GM13977 (cell line): ENCODE measurements around the gene MYBPH.

Experiments
- DNase-seq: peaks from one replicate; pipeline ENCODE4 v3.0.0; 2012; ENCODE audit warnings: low spot score
- in situ Hi-C: fragments of 300-500 bp; cut with MboI; formaldehyde crosslinking; loops from one replicate; pipeline ENCODE4 v1.12.0; 2022; ENCODE audit warnings: low sequenced_read_pairs, low pct_unique_long_range_greater_than_20kb, mixed read lengths, inconsistent platforms; ENCODE audit not compliant: unreplicated experiment
- TF ChIP-seq, protein P1 (sequence below): IDR thresholded peaks from 2 replicates; pipeline ENCODE4 v1.5.1; 2012; ENCODE audit warnings: mild to moderate bottlenecking, control low read depth; ENCODE audit not compliant: insufficient read depth; ENCODE audit errors: extremely low read depth, missing control alignments

The MYBPH gene

DNA sequence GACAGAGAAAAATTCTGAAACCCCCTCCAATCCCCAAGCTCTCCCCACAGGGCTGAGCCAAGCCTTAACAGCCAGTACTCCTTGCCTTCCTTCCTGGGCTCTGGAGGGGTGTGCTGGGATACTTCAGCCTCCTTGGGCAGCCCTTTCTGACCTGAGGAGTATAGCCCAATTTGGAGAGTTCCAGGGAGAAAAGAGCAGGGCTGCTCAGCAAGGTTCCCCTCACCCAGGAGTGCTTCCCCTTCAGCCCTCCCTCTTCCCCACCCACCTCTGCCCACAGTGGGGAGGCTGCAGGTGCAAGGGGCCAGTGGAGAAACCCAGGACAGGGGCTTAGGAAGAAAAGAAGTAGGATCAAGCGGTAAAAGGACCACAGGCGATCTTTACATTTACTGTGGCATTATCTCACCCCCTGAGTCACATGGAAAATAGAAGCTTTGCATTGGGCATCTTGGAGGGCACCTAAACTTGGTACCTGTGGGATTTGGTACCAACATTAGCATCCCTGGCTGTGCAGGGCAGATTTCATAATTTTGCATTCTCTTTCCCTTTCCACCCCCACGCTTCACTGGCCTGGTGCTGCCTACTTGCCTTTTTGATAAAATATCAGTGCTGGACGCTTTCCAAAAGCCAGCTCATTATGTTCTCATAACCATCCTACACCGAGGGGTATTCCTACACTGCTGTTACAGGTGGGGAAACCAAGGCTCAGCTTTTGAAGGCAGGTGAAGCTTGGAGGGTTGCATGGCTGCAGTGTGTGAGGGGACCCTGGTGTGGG, 50.9 kb downstream of the MYBPH start:
- TF ChIP-seq, protein P1, sequence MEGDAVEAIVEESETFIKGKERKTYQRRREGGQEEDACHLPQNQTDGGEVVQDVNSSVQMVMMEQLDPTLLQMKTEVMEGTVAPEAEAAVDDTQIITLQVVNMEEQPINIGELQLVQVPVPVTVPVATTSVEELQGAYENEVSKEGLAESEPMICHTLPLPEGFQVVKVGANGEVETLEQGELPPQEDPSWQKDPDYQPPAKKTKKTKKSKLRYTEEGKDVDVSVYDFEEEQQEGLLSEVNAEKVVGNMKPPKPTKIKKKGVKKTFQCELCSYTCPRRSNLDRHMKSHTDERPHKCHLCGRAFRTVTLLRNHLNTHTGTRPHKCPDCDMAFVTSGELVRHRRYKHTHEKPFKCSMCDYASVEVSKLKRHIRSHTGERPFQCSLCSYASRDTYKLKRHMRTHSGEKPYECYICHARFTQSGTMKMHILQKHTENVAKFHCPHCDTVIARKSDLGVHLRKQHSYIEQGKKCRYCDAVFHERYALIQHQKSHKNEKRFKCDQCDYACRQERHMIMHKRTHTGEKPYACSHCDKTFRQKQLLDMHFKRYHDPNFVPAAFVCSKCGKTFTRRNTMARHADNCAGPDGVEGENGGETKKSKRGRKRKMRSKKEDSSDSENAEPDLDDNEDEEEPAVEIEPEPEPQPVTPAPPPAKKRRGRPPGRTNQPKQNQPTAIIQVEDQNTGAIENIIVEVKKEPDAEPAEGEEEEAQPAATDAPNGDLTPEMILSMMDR = no peak
- no peak for DNase-seq
- in situ Hi-C loops = no loop called here

DNA sequence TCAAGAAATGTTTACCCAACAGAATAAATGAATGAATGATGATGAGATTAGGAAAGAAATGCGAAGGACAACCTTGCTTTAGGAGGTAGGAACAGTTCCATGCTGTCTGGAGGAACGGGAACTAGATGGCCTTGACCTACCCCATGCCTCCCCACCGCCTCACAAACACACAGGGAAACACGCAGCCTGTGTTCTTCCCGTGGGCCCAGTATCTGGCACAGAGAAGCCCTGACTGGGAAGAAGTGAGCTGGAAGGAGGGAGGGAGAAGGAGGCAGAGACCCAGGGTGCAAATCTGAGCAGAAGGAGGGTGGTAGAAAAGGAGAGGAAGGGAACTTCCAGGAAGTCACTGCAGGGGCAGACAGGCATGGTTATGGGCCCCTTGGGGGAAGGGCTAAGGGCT, 51.6 kb downstream of the MYBPH start:
- TF ChIP-seq, protein P1 = no peak
- in situ Hi-C loops = no loop called here

DNA sequence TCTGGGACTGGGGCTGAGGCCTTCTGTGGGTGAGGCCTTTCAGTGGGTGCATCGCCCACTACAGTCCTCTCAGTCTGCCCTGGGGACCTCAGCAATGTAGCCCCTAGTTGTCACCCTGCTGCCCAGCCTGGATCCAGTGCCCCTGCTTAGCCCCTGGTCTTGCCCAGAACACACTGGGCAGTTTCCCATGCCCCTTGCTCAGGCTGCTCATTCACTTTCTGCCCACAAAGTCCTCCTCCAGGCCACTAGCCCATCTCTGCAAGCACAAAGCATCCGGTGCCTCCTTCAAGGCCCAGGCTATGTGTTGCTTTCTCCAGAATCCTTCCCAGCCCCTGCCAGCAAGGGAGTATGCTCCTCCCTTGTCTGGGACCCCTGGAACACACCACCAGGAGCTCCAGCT, 53.5 kb downstream of the MYBPH start:
- no peak for DNase-seq
- TF ChIP-seq, protein P1 = no peak
- in situ Hi-C loops = no loop called here

More for the DNA sequence above, 51.6 kb downstream of the MYBPH start:
- no peak for DNase-seq

DNA sequence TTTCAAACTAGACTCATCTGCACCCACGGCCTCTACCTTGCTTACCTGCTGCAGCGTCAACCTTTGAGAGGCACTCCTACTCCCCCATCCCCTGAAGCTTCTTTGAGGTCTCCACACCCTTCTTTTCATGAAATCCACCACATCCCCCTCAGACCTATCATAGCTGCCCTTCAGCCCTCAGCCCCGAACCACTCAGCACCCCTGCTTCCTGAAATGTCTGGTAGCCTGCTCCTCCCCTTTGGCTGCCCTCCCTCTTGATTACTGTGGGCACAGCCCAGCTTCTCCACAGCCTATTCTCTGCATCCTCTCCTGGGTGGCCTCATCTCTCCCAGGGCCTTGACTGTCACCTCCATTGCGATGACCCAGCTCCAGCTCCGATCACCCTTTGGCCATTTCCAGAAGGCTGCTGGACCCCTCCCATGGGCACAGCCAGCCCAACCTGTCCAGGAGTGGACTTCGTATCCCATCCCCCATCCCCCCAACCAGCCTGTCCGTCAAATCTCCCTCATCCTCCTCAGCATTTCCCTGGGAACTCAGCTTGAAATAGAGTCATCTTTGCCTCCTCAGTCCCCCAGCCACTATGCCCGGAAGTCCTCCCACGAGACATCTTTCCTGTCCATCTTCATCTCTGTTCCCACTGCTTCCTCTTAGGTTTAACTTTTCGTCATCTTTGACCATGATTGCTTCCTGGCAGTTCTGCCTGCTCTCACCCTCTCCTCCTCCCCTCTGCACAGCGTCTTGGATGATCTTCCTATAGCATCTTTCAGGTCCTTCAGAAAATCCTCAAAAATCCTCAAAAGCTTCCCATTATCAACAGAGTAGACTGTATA, 54.2 kb downstream of the MYBPH start:
- TF ChIP-seq, protein P1 = no peak
- no peak for DNase-seq
- in situ Hi-C loops = no loop called here

DNA sequence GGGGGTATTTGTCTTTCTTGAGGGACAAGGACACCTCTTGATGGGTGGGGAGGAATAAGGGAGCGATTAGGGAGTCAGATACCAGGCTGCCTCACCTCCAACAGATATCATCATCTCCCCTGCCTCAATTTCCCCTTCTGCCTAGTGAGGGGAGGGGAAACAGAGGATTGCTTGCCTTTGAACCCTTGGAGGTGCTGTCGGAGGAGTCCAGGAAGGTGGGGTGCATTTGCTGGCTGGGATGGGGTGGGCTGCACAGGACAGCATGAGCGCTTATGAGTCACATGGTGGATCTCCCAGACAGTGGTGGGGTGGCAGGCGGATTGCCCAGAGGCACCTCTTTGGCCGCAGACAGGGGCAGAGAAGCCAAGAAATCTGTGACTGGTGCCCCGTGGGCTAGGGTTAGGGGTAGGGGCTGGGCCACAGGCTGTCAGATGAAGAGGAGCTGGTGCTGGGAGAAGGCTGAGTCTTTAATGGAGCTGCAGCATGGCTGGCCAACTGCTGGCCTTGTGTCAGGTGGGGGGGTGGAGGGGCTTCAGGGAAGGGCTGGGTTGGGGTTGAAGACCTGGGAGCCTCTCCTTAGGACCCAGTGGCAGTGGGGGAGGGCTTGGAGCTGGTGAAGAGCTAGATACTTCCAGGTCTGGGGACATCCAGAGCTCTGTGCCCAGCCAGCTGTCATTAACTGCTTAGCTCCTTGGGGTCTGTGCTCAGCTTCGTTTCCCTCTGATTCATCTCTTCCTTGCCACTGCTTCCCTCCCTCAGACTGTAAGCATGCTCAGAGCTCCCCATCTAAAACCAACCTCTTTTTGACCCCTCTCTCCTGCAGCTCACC, 55.1 kb downstream of the MYBPH start:
- no peak for DNase-seq
- TF ChIP-seq, protein P1 = no peak
- in situ Hi-C loops = no loop called here
